GM21529 (cell line): ENCODE data around the gene PAPSS1.
"Not testable (repeated sequence)": the region's sequence is repeated elsewhere in the genome, so short reads cannot be mapped to it uniquely, and the experiment has no call there.

Experiments
- ATAC-seq: cut with Tn5 transposase; IDR thresholded peaks from one replicate; pipeline ENCODE4 v1.9.1; 2021; ENCODE audit not compliant: unreplicated experiment

The PAPSS1 gene

GRCh38 chr4:107689912-107690587 lies 30.0 kb downstream of the PAPSS1 start:
- no peak for ATAC-seq

DNA sequence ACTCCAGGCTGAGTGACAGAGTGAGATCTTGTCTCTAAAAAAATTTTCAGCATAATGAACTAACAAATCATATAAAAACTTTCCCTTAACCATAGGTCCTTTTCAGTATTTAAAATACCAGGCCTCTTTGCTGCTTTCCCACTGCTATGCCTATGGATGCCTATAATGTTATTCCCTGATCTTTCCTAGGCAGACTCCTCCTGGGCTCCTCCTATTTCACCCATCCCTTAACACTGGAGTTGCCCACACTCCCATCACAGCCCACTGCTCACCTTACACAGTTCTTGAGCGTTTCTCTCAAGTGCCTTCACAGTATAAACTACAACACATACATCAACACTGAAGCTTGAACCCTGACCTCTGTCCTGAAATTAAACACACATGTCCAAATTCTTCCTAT lies 31.6 kb downstream of the PAPSS1 start:
- ATAC-seq: no peak

GRCh38 chr4:107685740-107686139 lies 34.3 kb downstream of the PAPSS1 start:
- no peak for ATAC-seq

DNA sequence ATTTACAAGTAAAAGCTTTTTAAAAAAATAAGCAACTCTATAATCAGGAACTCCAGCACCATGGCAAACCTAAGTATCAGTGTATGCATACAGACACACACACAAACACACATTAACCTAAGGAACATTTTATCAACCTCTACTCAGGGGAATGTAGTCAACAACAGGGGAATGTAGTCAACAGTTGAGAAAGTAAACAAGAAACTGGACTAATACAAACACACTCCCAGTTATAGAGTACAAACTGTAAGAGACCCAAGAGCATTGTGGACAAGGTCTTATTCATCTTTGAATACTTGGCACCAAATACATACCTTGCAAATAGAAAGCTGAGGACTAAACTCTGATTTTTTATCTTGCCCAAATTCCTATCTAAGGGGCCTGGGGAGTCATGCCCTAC lies 36.2 kb downstream of the PAPSS1 start:
- ATAC-seq: no peak

GRCh38 chr4:107682306-107682705 lies 37.7 kb downstream of the PAPSS1 start:
- no peak for ATAC-seq

GRCh38 chr4:107669068-107669467 lies 51.0 kb downstream of the PAPSS1 start:
- ATAC-seq: no peak

DNA sequence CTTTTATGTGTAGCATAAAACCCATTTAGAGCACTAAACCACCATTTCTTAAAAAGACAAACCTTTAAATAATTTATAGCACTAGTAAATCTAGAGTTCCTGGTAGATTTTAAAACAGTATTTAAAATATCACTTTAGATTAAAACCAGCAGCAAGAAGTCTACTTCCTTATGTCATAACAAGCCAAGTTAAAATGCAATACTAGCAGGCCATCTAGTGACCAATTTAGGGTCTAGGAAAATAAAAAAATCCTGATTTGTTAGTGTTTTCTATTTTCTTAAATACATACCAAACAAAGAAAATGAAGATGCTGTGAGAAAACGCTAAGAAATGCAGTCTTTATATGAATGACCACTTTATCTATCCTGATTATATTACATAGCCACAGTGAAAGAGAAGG lies 53.9 kb downstream of the PAPSS1 start:
- ATAC-seq: no peak

- no peak for ATAC-seq
Measured at GRCh38 chr4:107665001-107665400, 55.0 kb downstream of the PAPSS1 start.

DNA sequence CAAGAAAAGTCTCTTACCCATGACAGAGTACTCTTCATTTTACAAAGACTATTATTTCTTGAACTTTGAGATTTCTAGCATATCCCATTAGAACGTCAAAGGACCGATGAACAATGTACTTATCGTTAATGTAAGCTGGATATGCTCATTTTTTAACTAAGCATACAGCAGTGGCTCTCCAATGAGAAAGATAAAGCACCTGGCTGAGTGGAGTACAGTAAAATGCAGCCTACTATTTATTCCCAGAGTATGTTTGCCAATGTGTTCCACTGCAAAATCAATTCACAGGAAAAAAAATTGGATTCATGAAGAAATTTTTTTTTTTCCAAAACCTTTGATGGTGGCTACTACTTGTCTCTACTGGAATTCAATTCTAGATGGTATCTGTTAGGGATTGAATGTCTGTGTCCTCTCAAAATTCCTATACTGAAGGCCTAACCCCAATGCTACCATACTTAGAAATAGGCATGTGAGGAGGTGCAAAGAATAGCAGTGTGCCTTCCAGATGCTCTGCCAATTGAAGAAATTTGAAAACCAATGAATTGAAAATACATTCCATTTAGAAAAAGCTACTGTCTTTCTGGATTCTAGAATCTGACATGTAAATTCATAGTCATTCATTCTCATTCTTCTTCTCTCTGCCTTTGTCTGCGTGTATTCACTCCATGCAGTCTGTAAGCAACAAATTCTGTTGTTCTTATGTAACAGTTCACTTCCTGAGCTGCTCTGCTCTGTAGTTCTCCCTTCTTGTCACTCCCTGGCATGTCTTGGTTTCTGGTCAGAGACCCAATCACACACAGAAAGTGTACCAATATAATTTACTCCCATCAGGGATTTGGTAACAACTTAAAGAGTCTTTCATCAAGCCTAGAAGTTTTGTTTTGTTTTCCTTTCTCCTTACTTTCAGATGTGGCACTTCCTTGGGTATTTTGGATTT lies 61.4 kb downstream of the PAPSS1 start:
- no peak for ATAC-seq

DNA sequence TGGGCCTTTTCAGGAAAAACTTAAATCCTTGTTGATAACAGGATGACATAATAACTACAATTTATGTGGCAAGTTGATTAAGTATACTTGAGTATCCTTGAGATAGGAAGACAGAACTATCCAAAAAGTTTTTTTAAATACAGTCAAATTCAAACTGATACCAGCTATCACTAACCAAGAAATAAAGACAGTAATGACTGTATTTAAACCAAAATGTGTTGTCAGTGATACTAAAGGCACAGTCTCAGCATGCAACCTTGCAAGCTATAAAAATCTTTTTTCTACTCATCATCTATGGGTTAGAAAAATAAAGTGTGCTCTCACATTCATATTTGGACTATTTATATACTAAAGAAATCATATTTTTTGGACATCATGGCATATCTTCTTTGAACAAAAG lies 64.7 kb downstream of the PAPSS1 start:
- ATAC-seq: no peak

DNA sequence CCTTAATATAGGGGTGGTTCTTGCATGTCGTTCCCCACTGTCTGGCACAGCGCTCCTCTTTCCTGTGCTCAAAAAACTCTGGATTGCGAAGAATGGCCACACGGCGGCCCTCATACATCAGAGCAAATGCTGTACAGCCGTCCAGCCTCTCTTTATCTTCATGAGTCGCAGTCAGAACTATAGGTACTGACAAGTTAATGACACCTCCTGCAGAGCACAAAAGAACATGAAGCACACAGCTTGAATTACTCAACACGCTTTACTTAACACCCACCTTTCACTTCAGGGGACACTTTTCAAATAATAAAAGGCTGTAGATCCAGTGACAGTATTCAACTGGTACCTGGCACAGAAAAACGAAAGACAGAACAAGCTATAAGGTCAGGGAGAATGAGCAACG lies 65.3 kb downstream of the PAPSS1 start:
- no peak for ATAC-seq

GRCh38 chr4:107651408-107651807 lies 68.6 kb downstream of the PAPSS1 start:
- ATAC-seq: not testable (repeated sequence)

DNA sequence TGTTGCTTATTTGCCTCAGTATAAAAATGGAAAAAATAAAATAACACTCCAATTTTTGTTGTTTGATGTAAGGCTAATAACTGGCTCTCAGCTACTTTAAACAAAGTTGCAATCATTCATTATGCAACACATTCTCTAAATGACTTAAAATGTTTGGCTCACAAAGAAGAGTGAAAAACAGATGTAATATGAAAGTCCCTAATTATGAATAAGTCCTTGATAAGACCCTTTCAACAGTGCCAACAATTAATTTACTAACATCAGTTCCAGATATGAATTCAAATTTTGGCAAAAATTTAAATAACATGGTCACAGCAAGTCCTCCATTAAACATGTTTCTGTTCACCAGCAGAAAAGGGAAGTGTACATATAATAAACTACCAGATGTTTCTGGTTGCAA lies 69.8 kb downstream of the PAPSS1 start:
- ATAC-seq: no peak

DNA sequence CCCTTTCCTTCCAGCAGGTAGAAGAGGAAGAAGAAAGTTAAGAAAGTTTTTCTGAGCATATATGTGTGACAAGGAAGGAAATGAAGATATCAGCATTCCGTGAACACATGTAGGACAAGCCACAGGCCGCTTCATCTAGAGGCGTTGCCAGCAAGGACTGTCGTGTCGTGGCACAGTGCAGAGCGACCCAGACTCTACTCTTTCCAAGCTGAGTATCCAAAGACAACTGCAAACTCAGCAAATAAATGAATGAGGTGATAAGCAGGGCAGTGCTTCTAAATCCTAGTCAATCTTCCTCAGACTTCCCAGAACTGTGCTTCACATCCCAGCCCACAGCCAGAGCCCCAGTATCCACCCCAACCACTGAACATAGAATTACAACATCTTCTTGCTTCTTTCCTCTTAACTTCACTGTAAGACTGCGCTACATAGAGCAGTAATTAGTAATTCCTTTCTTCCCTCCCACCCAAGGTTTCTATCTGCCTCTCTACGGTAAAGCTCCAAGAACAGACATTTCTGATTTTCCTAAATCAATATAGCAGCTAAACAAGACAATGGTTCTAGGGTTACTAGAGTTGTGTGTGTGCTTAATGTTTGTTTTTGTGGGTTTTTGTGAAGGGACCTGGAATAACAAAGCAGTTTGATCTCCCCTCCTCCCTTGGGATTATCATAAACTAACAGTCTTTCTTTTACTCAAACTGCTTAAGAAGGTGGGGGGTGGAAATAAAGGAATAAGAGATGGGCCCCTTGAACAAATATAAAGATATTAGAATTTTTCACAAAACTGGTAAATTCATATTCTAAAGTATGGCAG lies 71.6 kb downstream of the PAPSS1 start:
- ATAC-seq: no peak

DNA sequence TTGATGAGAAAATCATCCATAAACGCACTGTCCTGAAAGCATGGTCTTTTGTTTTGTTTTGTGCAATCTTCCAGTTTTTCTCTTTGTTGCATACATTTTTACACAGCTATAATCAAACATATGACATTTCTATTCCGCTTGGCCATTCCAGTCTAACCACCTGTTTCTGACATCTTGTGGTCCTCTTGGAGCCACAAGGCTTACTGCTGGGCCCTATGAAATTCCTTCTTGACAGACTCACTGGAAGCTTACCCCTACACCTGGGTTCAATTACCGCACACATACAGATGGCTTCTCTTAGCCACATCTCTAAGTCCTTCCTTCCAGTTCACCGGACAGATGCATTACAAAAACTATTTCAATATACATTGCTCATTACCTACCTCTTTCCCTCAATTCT lies 72.4 kb downstream of the PAPSS1 start:
- ATAC-seq: no peak

- ATAC-seq: no peak
Measured at GRCh38 chr4:107645604-107646003, 74.4 kb downstream of the PAPSS1 start.

- ATAC-seq: no peak
Measured at GRCh38 chr4:107643021-107643420, 77.0 kb downstream of the PAPSS1 start.

DNA sequence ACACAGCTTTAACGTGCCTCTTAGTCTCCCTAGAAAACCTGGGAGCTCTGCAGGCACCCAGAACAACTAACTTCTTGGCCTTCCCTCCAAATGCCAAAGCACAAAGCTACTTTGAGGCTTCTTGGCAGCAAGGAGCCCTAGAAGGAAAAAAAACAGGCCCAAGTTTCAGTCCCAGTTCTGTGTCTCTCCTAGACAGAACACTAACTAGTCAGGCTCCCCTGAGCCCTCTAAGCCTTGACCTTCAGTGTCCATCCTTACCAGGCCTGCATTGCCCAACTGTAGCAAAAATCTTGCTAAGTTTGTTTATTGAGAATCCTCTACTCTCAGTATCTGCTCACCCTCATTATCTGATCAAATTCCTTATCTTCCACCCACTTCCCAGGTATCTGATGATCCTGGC lies 79.2 kb downstream of the PAPSS1 start:
- ATAC-seq: no peak

DNA sequence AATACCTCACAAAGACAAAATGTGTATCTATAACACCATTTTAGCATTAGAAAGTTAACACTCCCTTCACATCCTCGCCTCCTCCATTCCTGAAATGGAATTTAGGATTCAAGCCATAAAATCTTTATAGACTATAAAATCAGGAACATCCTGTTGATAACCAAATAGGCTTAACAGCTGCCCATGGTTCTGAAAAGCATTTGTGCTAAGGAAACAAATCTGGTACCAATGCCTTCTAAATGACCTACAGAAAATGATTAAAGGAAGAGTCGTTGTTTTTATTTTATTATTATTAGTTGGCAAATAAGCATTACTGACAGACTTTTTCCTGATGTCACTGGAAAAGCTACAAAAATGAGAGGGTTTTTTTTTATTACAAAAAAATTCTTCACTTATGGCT lies 79.8 kb downstream of the PAPSS1 start:
- no peak for ATAC-seq

DNA sequence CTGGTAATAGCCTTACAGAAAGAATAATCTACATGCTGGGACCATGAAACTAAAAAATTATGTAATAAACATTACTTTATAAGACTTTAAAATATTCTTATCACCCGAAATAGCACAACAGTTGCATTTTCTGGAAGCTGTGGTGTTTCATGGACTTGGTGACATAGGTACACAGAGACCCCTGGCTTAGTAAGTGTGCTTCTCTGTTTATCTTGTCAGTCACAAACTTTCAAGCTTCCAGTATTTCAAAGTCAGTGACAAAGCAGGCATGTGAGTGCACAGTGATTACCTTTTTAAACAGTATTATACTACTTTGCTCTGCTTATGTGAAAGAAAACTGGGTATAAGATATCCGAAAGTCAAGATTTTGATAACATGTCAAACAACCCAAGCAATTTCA lies 84.3 kb downstream of the PAPSS1 start:
- ATAC-seq: no peak

DNA sequence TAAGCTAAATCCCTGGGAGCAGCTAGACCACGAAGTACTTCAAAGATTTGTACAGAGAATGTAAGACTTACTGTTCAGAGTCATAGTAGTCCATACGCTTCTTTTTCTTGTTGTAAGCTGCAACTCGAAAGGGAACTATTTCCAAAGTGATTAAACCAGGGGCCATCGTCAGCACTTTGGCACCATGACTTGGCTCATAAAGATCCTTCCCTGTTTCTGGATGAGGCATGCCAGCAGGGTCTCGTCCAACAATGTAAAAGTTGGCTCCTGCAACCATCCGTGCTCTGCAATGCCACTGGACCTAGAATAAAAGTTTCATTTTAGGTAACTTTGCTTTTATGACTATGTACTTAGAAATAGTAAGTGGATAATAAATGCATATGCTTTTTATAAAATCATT lies 88.5 kb downstream of the PAPSS1 start:
- no peak for ATAC-seq
